CD4-positive, alpha-beta T cell treated with Interleukin-4 for 1 hour (primary cell): ENCODE data around the gene FAHD1.

Experiments used
- DNase-seq, 2 donors: peaks; one replicate each; pipeline ENCODE4 v3.0.0-alpha.2; 2020 to 2022

Gene FAHD1

DNA sequence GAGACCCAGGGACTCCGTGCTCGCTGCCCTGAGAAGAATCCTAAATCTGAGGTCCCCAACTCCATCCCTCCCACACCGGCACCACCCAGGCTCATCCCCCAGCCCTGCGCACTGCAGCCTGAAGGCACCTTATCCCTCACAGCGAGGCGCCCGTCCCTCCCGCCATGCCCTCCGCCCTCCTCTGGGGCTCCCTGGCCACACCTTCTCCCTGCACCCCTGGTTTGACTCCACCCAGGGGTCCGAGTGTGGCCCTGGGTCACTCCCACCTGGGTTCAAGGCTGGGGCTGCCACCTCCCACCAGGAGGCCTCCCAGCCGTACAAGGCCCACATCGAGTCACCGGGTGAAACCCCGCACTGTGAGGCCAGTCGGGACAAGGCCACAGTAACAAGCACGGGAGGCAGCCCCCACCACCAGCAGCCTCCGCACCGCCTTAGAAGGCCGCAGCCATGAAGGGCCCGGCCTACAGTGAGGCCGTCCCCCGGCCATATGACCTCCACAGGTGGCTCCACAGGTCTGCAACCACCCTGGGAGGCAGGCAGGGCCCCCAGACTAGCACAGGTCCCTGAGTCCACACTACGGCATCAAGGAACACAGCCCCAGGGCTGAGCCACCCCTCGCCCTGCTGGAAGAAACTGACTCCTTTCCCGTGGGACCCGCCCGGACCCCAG, 8.7 kb upstream of the FAHD1 start:
- no peak for DNase-seq

DNA sequence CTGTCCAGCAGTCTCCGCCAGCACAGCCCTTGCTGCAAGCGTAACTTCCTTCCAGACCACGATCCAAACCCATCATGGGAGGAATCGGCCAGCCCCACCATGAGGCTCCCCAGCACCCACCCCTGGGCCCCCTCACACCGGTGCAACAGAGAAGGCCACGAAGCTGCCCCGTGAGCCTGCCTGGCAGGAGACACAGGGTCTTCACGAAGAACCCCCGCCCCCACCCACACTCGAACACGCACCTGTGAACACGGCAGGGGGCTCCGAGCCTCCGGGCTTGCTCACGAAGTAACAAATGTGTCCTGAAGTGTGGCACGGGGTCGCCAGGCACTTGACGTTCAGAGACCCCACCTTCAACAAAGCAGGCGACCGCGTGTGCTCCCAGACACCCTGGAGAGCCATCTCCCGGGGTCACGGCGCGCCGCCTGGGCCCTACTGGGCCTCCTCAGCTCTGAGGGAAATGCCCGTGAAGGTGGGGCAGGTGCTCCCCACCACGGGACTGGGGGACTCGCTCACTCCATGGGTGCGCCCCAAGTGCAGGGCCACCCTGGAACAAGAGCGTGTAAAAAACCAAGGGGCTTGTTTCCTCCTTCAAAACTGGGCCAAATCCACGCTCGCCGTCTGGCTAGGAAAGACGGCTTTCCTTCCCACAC, 8.0 kb upstream of the FAHD1 start:
- DNase-seq, result no peak

DNA sequence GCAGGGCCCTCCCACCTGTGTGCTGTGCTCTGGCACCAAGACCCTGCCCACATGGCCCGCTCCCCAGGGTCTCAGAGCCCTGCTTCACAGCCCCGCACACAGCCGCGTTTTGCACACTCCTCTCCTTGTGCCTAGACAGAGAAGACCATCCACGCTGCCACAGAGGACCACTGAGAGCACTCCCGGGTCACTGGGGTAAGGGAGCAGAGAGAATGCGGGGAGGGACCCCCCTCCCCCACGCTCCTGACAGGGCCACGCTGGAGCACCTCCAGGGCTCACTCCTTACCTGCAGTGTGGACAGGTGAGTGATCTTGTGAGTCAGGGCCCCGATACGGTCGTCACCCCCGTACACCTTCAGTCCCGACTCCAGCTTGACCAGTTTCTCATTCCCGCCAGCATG, 7.4 kb upstream of the FAHD1 start:
- no peak for DNase-seq

DNA sequence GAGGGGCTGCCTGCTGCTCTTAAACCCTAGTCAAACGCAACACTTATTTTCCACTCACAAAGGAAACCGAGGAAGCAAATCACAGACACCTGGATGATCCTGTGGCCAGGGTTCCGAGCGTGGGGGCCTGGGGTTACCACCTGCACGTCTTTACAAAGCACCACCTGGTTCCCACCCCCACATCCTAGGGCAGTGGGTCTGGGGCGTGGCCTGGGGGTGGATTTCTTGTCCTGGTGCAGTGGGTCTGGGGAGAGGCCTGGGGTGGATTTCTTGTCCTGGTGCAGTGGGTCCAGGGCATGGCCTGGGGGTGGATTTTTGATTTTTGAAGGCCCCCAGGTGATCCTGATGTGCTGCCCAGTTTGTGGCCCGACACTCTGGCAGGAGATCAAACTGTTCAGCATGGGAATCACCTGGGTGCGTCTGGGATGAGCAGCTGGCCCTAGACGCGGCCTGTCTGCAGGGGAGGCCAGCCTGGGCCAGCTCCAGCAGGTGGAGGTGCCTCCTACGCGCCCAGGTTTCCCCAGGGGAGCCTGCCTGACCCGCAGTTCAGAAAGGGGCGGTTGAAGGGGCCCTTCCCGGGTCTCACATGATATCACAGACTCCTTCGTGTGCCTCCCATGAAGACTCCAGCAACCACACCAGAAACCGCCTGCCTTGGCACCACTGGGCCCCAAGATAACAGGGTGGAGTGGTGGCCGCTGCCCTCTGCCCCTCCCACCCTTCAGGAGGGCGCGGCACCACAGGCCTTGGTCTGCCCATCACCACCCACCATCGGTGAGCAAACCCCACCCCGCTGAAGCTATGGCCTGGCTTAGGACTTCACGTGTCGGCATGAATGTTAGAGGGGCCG, 6.7 kb upstream of the FAHD1 start:
- no peak for DNase-seq

DNA sequence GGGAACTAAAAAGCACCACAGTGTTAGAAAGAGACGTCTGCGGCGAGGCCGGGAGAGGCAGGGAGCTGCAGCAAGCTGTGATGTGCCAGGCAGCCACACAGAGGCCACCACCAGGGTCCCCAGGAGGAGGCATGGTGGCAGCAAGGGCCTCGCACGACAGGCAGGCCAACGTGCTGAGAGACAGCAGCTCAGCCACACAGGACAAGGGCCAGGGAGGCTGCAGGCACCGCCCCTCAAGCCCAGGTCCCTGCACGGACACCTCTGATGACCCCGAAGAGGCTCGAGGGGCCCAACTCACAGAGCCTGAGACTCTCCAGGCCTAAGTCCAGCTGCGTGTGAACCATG, 6.1 kb upstream of the FAHD1 start:
- DNase-seq, result no peak

DNA sequence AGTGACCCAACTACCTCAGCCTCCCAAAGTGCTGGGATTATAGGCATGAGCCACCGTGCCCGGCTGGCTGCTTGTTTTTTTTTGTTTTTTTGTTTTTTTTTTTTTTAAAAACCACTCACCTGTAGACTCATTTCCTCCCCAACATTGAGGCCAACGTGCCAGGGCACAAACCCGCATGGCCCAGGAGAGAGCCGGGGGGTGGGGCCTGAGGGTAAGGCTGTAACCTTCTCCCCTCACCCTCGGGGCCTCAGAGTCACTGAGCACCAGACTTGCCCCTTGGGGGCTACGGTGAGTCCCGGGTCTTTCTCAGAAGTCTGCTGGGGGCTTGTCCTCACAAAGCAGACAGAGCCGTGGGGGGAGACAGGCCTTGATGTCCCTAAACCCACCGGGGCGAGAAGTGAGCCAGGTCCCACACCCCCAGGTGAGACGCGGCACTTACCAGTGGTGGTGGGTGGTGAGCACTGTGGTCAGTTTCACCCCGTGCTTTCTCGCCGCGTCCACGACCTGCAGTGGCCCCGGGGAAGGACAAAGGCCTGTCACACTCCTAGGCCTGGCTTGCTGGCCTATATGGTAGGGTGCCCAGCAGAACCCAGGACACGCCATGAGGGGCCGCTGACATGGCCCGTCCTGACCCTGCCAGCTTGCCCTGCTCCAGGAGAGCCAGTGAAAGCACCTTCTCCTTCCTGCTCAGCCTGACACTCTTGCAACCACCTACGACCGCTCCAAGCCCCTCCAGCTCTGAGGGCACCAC, 5.0 kb upstream of the FAHD1 start:
- no peak for DNase-seq

DNA sequence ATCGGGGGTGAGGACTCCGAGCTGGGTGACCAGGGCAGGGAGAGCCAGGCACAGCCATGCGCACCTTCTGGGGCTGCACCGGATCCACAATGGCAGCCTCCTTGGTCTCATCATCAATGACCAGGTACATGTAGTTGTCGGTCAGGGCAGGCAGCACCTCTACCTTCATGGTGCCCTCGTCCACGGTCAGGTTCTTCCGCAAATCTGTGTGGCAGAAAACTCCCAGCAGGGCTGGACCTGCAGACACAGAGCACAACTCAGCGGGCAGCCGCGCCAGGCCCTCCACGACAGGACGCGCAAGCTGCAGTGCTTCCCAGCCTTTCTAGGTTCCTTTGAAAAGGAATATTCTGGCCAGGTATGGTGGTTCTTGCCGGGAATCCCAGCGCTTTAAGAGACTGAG, 4.2 kb upstream of the FAHD1 start:
- DNase-seq, result no peak

DNA sequence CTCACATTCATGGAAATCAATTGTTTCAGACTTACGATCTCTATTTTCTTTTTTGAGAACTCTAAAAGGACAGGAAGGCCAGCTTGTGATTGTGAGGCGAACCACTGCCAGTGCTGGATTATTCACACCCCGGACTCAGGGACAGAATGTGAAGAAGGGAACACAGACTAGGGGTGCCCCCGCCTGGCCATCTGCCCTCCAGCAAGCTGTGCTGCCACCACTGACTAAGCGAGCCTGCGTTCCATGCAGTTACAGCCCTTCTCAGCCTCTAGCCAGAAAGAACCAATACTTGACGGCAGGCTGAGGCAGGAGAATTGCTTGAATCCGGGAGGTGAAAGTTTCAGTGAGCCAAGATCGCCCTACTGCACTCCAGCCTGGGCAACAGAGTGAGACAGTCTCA, 3.2 kb upstream of the FAHD1 start:
- DNase-seq, result no peak

DNA sequence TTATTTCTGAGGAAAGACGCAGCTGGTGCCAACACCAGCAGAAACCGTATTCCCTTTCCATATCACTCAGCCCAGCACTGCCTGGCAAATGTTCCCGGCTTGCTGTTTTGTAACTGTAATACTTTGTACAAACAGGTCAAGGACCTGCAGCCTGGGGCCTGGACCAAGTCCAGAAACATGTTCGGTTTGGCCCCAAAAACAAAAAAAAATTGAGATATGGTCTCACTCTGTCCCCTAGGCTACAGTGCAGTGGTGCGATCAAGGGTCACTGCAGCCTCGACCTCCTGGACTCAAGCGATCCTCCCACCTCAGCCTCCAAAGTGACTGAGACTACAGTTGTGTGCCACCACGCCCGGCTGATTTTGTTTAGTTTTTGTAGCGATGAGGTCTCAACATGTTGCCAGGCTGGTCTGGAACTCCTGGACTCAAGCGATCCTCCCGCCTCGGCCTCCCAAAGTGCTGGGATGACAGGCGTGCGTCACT, 1.6 kb upstream of the FAHD1 start:
- DNase-seq, result no peak

DNA sequence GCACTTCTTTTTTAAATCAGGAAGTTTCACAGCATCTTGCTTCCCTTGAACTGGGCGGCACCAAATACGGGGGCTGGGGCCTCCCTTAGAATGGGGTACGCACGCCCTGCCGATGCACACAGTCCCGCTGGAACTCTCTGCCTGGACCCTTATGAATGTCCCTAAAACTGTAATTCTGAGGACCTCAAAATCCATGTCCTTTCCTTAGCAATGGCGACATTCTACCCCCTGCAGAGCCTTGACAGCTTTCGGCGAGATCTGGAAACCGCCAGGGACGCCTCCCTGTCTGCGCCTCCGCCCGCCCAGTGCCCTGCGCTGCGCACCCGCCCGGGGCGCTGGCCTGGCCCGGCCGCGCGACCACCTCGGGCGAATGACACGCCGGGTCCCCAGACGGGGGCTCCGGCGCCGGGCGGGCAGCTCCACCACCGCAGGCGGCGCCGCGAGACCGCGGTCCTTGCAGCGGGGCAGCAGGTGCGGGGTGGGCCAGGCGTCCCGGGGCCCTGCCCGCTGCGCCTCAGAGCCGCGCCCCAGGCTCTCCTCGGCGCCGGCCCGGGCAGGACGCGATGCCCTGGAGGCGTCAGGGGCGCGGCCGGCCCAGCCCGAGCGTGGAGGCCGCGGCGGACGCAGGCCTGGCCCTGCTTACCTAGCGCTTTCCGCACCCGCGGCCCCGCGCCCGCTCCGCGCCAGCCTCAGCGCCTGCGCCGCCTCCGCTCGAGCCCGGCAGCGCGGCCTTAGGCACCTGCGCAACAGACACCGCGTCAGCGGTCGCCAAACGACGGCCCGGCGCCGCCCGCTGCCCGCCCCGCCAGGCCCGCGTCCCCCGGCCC, 929 bp upstream of the FAHD1 start:
- peak; percentile 19 to 41 for DNase-seq

DNA sequence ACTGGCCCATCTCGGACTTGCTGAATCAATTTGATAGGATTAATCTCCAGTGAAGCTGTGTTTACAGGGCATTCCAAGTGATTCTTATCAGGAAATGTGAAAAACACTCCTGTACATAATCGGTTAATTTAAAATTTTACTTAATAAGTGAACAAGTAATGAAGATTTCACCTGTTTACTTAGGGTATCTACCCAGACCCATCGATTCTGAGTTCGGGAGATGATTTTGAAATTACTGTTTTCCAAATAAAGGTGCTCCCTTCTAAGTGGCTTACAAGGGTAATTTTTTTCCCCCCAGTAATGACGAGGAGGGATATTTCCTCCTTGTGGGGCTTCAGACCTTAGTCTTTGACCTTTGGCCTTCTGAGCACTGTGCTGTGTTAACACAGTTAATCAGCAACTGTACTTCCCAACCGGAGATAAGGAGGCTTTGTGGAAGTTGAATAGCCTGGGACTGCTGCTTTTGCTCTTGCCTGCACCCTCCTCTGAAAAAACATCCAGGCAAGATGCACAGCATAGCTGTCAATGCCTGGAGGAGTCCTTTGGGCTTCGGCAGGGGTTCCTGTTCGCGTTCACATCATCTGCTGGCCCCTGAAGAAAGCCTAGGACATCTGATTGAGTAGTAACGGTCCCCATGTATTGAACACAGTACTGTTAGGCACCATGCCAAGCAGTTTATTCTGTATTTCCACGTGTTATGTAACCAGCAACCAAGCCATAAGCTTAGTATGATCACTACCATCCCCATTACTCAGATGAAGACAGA, 1.8 kb downstream of the FAHD1 start:
- DNase-seq, result no peak

DNA sequence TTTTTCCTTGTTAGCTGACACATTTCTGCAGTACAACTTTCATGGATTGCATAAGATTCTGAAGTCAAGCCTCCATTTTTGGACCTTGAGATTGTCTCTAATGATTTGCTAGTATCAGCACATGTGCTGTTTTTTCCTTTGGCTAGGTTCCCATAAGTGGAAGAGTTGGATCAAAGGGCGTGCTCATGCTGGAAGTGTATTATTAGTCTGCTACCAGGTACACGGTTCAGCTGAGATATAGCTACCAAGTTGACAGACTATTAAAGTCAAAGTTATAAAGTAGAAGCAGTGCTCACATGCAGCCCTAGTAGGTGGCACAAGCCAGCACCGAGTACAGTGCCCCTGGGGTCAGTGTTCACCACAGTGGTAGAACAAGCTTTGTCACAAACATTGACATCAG, 3.2 kb downstream of the FAHD1 start:
- DNase-seq, result no peak

DNA sequence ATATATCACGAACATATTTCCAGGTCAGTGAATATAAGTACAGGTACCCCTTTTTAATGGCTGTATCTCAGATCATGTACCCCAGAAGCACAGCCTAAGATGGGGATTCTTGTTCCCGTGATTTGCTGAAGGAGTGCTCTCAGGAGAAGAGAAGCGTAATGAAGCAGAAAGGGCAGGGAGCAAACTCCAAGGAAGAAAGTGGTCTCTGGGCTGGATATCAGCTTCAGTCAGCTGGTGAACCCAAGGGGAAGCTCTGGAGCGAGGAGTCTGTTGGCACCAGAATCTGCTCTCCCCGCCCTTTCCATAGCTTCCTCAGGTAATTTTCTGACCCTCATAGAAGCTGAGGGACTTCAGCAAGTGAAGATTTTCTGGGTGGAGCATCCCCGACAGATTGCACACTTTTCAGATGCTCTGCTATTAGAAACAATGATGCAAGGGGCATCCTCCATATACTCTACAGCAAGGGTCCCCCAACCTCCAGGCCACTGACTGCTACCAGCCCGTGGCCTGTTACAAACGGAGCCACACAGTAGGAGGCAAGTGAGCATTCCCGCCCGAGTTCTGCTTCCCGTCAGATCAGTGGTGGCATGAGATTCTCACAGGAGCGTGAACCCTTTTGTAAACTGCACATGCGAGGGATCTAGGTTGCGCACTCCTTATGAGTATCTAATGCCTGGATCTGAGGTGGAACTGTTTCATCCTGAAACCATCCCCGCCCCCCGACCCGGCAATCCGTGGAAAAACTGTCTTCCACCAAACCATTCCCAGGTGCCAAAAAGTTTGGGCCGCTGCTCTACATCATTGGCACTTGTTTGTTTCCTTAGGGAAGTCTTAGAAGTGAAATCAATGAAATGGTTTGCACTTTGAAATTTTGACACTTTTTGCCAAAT, 4.4 kb downstream of the FAHD1 start:
- no peak for DNase-seq

DNA sequence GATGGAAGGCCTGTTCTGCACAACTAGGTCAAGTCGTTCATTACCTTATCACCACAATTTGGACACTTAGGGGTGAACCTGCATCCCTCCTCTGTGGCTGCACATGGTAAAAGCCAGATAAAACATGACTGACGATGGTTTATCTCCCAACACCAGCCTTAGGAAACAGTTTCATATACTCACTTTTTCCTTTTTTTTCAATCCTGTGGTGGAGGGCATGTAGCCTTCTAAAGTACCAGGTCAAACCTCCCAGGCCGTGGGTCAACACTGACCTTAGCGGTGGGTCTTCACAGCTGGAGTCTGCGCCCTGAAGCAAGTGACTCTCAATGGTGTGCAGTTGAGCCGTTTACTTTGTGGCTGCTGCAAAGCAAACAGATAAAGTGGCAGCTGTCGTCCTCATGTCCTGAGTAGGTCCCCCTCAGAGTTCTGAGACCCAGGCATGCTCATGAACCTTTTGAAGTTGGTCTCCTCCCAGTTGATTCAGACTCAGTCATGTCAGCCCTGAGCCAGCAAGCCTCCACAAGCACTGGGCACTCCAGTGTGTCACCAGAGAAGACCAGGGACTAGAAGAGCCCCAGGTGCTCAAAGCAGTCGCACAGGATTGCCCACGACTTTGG, 5.9 kb downstream of the FAHD1 start:
- DNase-seq, result no peak

DNA sequence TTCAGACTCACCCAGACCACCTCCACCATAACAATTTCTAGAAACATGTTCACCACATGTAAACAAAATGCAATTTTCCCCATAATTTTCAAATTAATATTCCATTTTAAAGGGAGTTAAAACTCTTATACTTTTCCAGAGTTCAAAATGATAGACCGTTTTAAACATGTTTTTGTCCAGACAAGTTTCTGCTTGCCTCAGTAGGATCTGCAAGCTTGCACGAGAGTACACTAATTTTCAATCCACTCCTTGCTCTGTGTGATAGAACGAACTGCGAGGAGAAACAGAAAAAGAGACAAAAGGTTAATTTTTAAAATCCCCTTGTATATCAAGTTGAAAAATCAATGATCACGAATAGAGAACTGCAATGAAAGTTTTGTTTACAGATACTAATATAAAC, 7.1 kb downstream of the FAHD1 start:
- DNase-seq, result no peak

DNA sequence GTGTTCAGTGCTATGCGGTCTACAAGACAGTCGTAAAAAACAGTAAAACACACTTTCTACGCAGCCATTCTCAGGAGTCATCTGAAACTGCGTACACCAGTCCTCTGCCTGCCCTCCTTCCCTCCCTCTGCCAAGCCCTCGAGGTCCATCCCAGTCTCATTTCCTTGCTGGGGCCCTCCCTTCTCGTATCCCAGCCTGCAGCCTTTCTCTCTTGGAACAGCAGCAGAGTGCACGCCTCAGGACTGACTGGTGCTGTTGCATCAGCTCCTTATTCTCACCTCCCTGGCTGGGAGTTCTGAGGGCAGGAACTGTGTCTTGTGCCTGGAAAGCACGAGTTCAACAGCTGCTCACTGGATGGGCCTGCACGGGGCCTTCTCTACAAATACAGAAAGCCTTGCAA, 12.5 kb downstream of the FAHD1 start:
- no peak for DNase-seq

DNA sequence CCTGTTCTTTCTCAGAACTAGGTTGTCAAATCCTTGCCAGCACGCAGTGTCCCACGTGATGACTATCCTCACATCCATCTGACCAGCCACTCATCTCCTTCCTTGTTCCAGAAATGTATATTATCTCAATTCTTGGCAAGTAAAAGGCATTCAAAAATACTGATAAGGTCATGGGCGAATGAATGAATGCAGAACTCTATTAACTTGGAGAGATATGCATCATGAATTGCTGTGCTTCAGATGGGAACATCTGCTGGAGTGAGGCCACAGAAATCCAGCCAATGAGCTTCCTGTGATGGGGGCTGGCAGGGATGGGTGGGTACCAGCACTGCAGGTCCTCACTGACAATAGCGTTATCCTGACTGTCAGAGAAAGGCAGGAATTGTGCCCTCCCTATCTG, 19.0 kb downstream of the FAHD1 start:
- no peak for DNase-seq

DNA sequence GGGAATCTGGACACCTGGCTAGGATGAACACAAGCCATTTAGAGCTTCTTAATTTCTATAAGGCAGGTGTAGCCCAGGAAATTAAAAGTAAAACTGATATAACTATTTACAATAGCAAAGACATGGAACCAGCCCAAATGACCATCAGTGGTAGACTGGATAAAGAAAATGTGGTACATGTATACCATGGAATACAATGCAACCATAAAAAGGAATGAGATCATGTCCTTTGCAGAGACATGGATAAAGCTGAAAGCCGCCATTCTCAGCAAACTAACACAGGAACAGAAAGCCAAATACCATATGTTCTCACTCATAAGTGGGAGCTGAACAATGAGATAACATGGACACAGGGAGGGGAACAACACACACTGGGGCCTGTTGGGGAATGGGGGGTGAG, 19.4 kb downstream of the FAHD1 start:
- no peak for DNase-seq

DNA sequence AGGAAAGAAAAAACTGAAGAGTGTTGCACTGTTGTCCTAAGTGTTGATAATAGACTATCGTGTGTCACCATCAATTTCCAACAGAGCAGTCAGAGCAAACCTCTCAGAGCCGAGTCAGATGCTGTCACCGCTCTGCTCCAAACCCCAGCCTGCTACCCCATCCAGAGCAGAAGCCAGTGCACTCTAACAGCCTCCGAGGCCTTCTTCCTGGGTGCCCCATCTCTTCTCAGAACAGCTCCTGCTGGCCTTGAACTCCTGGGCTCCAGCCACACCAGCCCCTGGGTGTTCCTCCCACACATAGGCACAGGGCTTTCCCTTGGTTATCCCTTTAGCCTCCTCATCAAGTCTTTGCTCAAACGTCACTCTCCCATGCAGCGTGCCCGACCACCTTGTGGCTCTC, 24.0 kb downstream of the FAHD1 start:
- no peak for DNase-seq

DNA sequence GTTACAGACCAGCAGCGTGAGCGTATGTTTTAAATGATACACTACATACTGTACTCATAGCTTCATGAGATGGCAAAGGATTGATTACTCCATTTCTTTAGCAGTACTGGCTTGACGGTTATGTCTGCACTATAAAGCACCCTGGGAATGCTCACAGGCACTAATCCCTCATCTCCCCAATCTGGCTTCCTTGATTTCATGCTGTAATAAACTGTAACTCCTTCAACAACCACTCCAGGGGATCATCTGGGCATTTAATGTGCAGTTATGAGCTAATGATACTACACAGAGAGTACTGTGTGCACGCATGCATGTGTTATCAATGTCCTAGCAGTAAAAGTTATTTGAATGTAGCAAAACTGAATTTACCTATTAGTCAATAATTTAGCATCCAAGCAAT, 24.8 kb downstream of the FAHD1 start:
- no peak for DNase-seq
